Esophagus squamous epithelium (tissue), 4 donors: ENCODE data around the gene POLA1.

Experiments used
- POLR2A ChIP-seq, 4 donors: fragments of 450-650 bp; IDR thresholded peaks; one replicate each; pipeline ENCODE4 v1.6.1; 2017; ENCODE audit warnings: antibody characterized with exemption in 4 of 4, mild to moderate bottlenecking in 4 of 4, moderate library complexity in 3 of 4
- TF ChIP-seq, protein P1 (sequence below), 6 experiments: fragments of 450-650 bp in 4 of 6; fragments of 200-600 bp in 2 of 6; sonication (generic) in 2 of 6; IDR thresholded peaks; one replicate each; pipeline ENCODE4 v1.5.1; 2016 to 2019; ENCODE audit warnings: antibody characterized with exemption in 6 of 6, mild to moderate bottlenecking in 4 of 6, moderate library complexity in 4 of 6

DNA sequence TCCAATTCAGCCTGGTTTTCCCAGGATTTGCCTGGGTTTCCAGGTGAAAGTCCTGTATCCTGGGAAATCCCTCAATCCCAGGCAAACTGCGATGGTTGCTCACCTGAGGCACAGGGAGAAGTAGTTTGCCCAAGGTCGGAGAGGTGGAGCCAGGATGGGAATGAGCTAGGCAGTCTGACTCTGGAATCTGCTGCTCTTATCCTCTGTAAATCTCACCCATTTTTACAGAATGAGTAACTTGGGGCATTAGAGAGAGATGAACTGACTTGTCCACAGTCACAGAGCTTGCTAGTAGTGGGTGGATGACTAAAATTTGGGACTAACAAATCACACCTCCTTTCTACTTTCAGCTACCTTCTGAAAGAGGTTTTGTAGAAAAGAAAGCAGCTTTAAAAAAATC is 331.9 kb downstream of the POLA1 start:
- TF ChIP-seq, protein P1, sequence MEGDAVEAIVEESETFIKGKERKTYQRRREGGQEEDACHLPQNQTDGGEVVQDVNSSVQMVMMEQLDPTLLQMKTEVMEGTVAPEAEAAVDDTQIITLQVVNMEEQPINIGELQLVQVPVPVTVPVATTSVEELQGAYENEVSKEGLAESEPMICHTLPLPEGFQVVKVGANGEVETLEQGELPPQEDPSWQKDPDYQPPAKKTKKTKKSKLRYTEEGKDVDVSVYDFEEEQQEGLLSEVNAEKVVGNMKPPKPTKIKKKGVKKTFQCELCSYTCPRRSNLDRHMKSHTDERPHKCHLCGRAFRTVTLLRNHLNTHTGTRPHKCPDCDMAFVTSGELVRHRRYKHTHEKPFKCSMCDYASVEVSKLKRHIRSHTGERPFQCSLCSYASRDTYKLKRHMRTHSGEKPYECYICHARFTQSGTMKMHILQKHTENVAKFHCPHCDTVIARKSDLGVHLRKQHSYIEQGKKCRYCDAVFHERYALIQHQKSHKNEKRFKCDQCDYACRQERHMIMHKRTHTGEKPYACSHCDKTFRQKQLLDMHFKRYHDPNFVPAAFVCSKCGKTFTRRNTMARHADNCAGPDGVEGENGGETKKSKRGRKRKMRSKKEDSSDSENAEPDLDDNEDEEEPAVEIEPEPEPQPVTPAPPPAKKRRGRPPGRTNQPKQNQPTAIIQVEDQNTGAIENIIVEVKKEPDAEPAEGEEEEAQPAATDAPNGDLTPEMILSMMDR (IDR thresholded peaks at IDR 0.05): no peak
- no peak for TF ChIP-seq POLR2A (IDR thresholded peaks at IDR 0.05)
